Keratinocyte (primary cell): Measurements from ENCODE around the gene ARHGAP10. TPM values are rescaled to one million over a fixed set of nuclear protein-coding genes. Genes with fewer than 3 reads are reported as not detected.

Source experiments
- DNase-seq: peaks from one replicate; pipeline ENCODE4 v3.0.0-alpha.2; 2011; ENCODE audit warnings: low read depth, missing footprints, low spot score
- FAIRE-seq: peaks from 2 replicates; lab custom pipeline; 2011; peaks lifted over from hg19 to GRCh38; lab: Jason Lieb, UNC
- H2AFZ ChIP-seq: 2 replicates; pipeline ENCODE4 v1.6.0; 2012; ENCODE audit warnings: low read length, control low read depth, inconsistent platforms; ENCODE audit not compliant: control insufficient read depth
- H3K27ac ChIP-seq: 2 replicates; pipeline ENCODE4 v1.5.1; 2011; ENCODE audit warnings: low read length; ENCODE audit not compliant: control insufficient read depth, insufficient read depth
- H3K27me3 ChIP-seq: 3 replicates; pipeline ENCODE4 v1.6.0; 2011; ENCODE audit warnings: low read length; ENCODE audit not compliant: control insufficient read depth, insufficient read depth; ENCODE audit errors: extremely low read depth
- H3K36me3 ChIP-seq, 2 experiments: 2 replicates in 1 of 2; 3 replicates in 1 of 2; pipeline ENCODE4 v1.5.1; 2011; ENCODE audit warnings: low read length in 2 of 2, mild to moderate bottlenecking in 1 of 2; ENCODE audit not compliant: control insufficient read depth in 2 of 2, insufficient read depth in 2 of 2; ENCODE audit errors: extremely low read depth in 1 of 2
- H3K4me1 ChIP-seq: 3 replicates; pipeline ENCODE4 v1.5.1; 2011; ENCODE audit warnings: low read length; ENCODE audit not compliant: control insufficient read depth, insufficient read depth; ENCODE audit errors: extremely low read depth
- H3K4me2 ChIP-seq: 3 replicates; pipeline ENCODE4 v1.6.0; 2011; ENCODE audit warnings: low read depth, low read length; ENCODE audit not compliant: control insufficient read depth, insufficient read depth; ENCODE audit errors: extremely low read depth
- H3K4me3 ChIP-seq, 3 experiments: fragments of 200-600 bp in 1 of 3; sonication (generic) in 1 of 3; 2 replicates in 2 of 3; 3 replicates in 1 of 3; pipeline ENCODE4 v1.5.1; 2011 to 2016; ENCODE audit warnings: low read length in 3 of 3, mild to moderate bottlenecking in 3 of 3, control low read depth in 2 of 3, inconsistent platforms in 1 of 3, low read depth in 1 of 3, mixed read lengths in 1 of 3, mixed run types in 1 of 3, moderate library complexity in 1 of 3; ENCODE audit not compliant: control insufficient read depth in 2 of 3, insufficient read depth in 2 of 3; ENCODE audit errors: extremely low read depth in 1 of 3
- H3K79me2 ChIP-seq: 2 replicates; pipeline ENCODE4 v1.6.0; 2012; ENCODE audit warnings: low read length; ENCODE audit not compliant: control insufficient read depth, insufficient read depth
- H3K9ac ChIP-seq: 3 replicates; pipeline ENCODE4 v1.6.0; 2011; ENCODE audit warnings: low read length; ENCODE audit not compliant: control insufficient read depth, insufficient read depth; ENCODE audit errors: extremely low read depth
- H3K9me1 ChIP-seq: 3 replicates; pipeline ENCODE4 v1.6.0; 2011; ENCODE audit warnings: low read length; ENCODE audit not compliant: control insufficient read depth, insufficient read depth; ENCODE audit errors: extremely low read depth
- H3K9me3 ChIP-seq: 2 replicates; pipeline ENCODE4 v1.5.1; 2012; ENCODE audit warnings: low read depth, low read length; ENCODE audit not compliant: control insufficient read depth
- H4K20me1 ChIP-seq: 3 replicates; pipeline ENCODE4 v1.6.0; 2011; ENCODE audit warnings: low read length; ENCODE audit not compliant: control insufficient read depth, insufficient read depth; ENCODE audit errors: extremely low read depth
- CTCF ChIP-seq, 3 experiments: IDR thresholded peaks in 1 of 3; conservative IDR thresholded peaks in 1 of 3; optimal IDR thresholded peaks in 1 of 3; 2 replicates in 2 of 3; 3 replicates in 1 of 3; pipeline versions ENCODE3 to v1.5.1; 2011; ENCODE audit warnings: low read length in 3 of 3, mild to moderate bottlenecking in 3 of 3, moderate library complexity in 2 of 3, control low read depth in 1 of 3, inconsistent platforms in 1 of 3; ENCODE audit not compliant: insufficient read depth in 2 of 3; ENCODE audit errors: extremely low read depth in 1 of 3
- EZH2 ChIP-seq: IDR thresholded peaks from one replicate; pipeline ENCODE4 v1.6.1; 2012; ENCODE audit warnings: inconsistent platforms, mild to moderate bottlenecking, low read length, moderate library complexity
- dilution Hi-C: fragments of 300-500 bp; cut with MboI; formaldehyde crosslinking; loops from one replicate; pipeline ENCODE4 v1.7.0; 2020; ENCODE audit warnings: low sequenced_read_pairs; ENCODE audit not compliant: extremely low pct_ligation_motif_present
- polyA plus RNA-seq, 5 experiments: library from polyadenylated mRNA; depleted of rRNA in 3 of 5; stranded (reverse) in 3 of 5; stranded (forward) in 1 of 5; unstranded in 1 of 5; fragments of >200 nt; gene quantifications; 1 replicate in 1 of 5; 2 replicates in 3 of 5; 3 replicates in 1 of 5; pipeline versions ENCODE4 v1.2.1 to v1.2.3, GENCODE V29; 2011 to 2012; ENCODE audit warnings: missing spikeins in 2 of 5, low read depth in 1 of 5, low replicate concordance in 1 of 5

The ARHGAP10 gene
- polyA plus RNA-seq, 1 donor (not counting 4 experiments of a cell fraction or from before 2014, with no cell fraction given): 18.7 TPM

GRCh38 chr4:148022975-148023374 lies 291.1 kb downstream of the ARHGAP10 start:
- peaks cover 0 to 4% of the 10 kb centered on the region in 2 experiments for H3K36me3 ChIP-seq
- dilution Hi-C loops: no loop called here
- FAIRE-seq: no peak
- H2AFZ ChIP-seq: no peak overlapping the region
- no peak for DNase-seq
- no peaks in the 10 kb centered on the region for H3K9me3 ChIP-seq
- H3K27me3 ChIP-seq: no peaks in the 10 kb centered on the region
- H3K9me1 ChIP-seq: no peaks in the 10 kb centered on the region
- no peak overlapping the region for H3K9ac ChIP-seq
- H4K20me1 ChIP-seq: no peaks in the 10 kb centered on the region
- no peak overlapping the region for H3K4me3 ChIP-seq
- no peaks in the 10 kb centered on the region for H3K79me2 ChIP-seq
- H3K4me2 ChIP-seq: no peak overlapping the region
- no peak overlapping the region for H3K27ac ChIP-seq
- TF ChIP-seq CTCF (optimal IDR thresholded peaks at IDR 0.05 in 1 of 3, IDR thresholded peaks at IDR 0.05 in 1 of 3, conservative IDR thresholded peaks at IDR 0.05 in 1 of 3; ENCODE audit: extremely low read depth in 1 of 3, insufficient read depth in 2 of 3, low read length in 3 of 3) (no peak), EZH2 (no peak)
- H3K4me1 ChIP-seq: no peaks in the 10 kb centered on the region

GRCh38 chr4:148023512-148024181 lies 291.8 kb downstream of the ARHGAP10 start:
- FAIRE-seq (no peak), DNase-seq (no peak)
- Histone ChIP-seq H2AFZ (no peak overlapping the region), H3K36me3 (peaks cover 0 to 4% of the 10 kb centered on the region in 2 experiments), H3K9me1 (no peaks in the 10 kb centered on the region), H3K79me2 (no peaks in the 10 kb centered on the region), H3K4me3 (no peak overlapping the region), H4K20me1 (no peaks in the 10 kb centered on the region), H3K4me1 (no peaks in the 10 kb centered on the region), H3K4me2 (no peak overlapping the region), H3K27ac (no peak overlapping the region), H3K27me3 (no peaks in the 10 kb centered on the region), H3K9ac (no peak overlapping the region), H3K9me3 (no peaks in the 10 kb centered on the region)
- TF ChIP-seq EZH2: no peak
- TF ChIP-seq CTCF (optimal IDR thresholded peaks at IDR 0.05 in 1 of 3, IDR thresholded peaks at IDR 0.05 in 1 of 3, conservative IDR thresholded peaks at IDR 0.05 in 1 of 3; ENCODE audit: extremely low read depth in 1 of 3, insufficient read depth in 2 of 3, low read length in 3 of 3): no peak
- dilution Hi-C loops: no loop called here
